H1 (cell line): Measurements from ENCODE around the gene NASP. TPM values are rescaled to one million over a fixed set of nuclear protein-coding genes. Genes with fewer than 3 reads are reported as not detected.

Experiments used
- CHD1 ChIP-seq: IDR thresholded peaks from 2 replicates; pipeline ENCODE4 v1.6.1; 2012; ENCODE audit warnings: low read depth, low read length, improper control_type of control experiment
- CHD7 ChIP-seq: fragments of 300-600 bp; sonication (generic); IDR thresholded peaks from 2 replicates; pipeline ENCODE4 v1.7.1; 2012; ENCODE audit warnings: low read length, moderate library complexity, mild to moderate bottlenecking, inconsistent platforms; ENCODE audit not compliant: insufficient replicate concordance
- CTBP2 ChIP-seq: IDR thresholded peaks from 2 replicates; pipeline ENCODE4 v1.7.0; 2011; ENCODE audit warnings: borderline replicate concordance, mild to moderate bottlenecking, moderate library complexity, mixed read lengths, low read length; ENCODE audit not compliant: insufficient read depth, insufficient read length
- KDM4A ChIP-seq: IDR thresholded peaks from one replicate; pipeline ENCODE4 v1.7.1; 2012; ENCODE audit warnings: low read depth, mild to moderate bottlenecking, moderate library complexity, low read length, inconsistent platforms; ENCODE audit not compliant: severe bottlenecking
- SAP30 ChIP-seq: fragments of 300-600 bp; sonication (generic); IDR thresholded peaks from 2 replicates; pipeline ENCODE4 v1.7.1; 2012; ENCODE audit warnings: low read length, moderate library complexity, mild to moderate bottlenecking, inconsistent platforms; ENCODE audit not compliant: insufficient read depth, insufficient replicate concordance
- YY1 ChIP-seq: IDR thresholded peaks from 2 replicates; pipeline ENCODE4 v1.6.1; 2011; ENCODE audit warnings: low read depth, mild to moderate bottlenecking, low read length
- polyA plus RNA-seq, 7 experiments: library from polyadenylated mRNA; depleted of rRNA in 3 of 7; stranded (reverse) in 5 of 7; unstranded in 2 of 7; fragments of >200 nt in 5 of 7; fragments of 200-250 nt in 2 of 7; gene quantifications; 1 replicate in 5 of 7; 2 replicates in 1 of 7; 4 replicates in 1 of 7; pipeline versions ENCODE4 v1.2.1 to v1.2.3, GENCODE V29; 2011 to 2013; ENCODE audit warnings: missing spikeins in 2 of 7, mixed read lengths in 2 of 7
- total RNA-seq: library from RNA; stranded (reverse); fragmentation: NEBNext Ultra II Directional; extraction: Animal tissue kit (Norgen Biotek cat#: 25700); gene quantifications from 2 replicates; pipeline ENCODE4 v1.2.1, GENCODE V29; 2021

NASP gene
- total and polyA plus RNA-seq, 2 of the 8 experiments (the other 6 are each of a cell fraction or from before 2014, with no cell fraction given) = 263 to 647 TPM

- TF ChIP-seq CHD7 = no peak
- TF ChIP-seq CTBP2 = no peak
- TF ChIP-seq SAP30 = no peak
- no peak for TF ChIP-seq KDM4A
- no peak for TF ChIP-seq CHD1
- no peak for TF ChIP-seq YY1
These were observed 40.0 kb upstream of the NASP start (continued) for GRCh38 chr1:45543581-45544417.
